Neural progenitor cell (in vitro differentiated cells): ENCODE results near the gene OR11H7.

Experiments used
- CTCF ChIP-seq: fragments of 200-600 bp; sonication (generic); IDR thresholded peaks from 2 replicates; pipeline ENCODE4 v1.5.1; 2017; ENCODE audit warnings: antibody characterized with exemption, mild to moderate bottlenecking
- EZH2 ChIP-seq: fragments of 200-600 bp; sonication (generic); IDR thresholded peaks from 2 replicates; pipeline ENCODE4 v1.6.1; 2017; ENCODE audit warnings: antibody characterized with exemption, mild to moderate bottlenecking, moderate library complexity

- no peak for TF ChIP-seq CTCF
- no peak for TF ChIP-seq EZH2
These were observed 37.4 kb upstream of the OR11H7 start for GRCh38 chr14:20191396-20191795.
